K562 (cell line): Measurements from ENCODE around the gene ASB2. TPM values are rescaled to one million over a fixed set of nuclear protein-coding genes. Genes with fewer than 3 reads are reported as not detected.

Experiments
- ATAC-seq: fragments of 200-7000 bp; cut with Tn5 transposase; 3 replicates; pipeline ENCODE4 v1.9.1; 2020; ENCODE audit warnings: moderate library complexity
- BruUV-seq: library from RNA; stranded (reverse); fragments of 400-500 nt; replicated peaks from 2 replicates; lab custom pipeline; 2021; lab: Mats Ljungman, UMichigan
- CTCF ChIA-PET: fragments of 300-600 bp; formaldehyde crosslinking; extraction: SDS; loops from one replicate; lab custom pipeline; 2021; ENCODE audit warnings: low intra/inter-chr PET ratio; lab: Yijun Ruan, JAX
- POLR2A ChIA-PET: fragments of 300-600, 350-650 bp; sonication (Branson Sonifier 250); formaldehyde crosslinking; extraction: SDS; loops from one replicate; lab custom pipeline; 2021; ENCODE audit warnings: antibody characterized with exemption, inconsistent platforms; lab: Yijun Ruan, JAX
- DNase-seq, 4 experiments: peaks; one replicate each; pipeline versions ENCODE4 v3.0.0 to v3.0.0-alpha.2; 2011 to 2018; ENCODE audit warnings: low spot score in 3 of 4, mixed read lengths in 3 of 4; ENCODE audit errors: extremely low read depth in 1 of 4
- FAIRE-seq: peaks from 2 replicates; lab custom pipeline; 2011; peaks lifted over from hg19 to GRCh38; lab: Jason Lieb, UNC
- H2AFZ ChIP-seq: 2 replicates; pipeline ENCODE4 v1.6.0; 2011; ENCODE audit warnings: low read depth, low read length, control low read depth, inconsistent platforms
- H3K27ac ChIP-seq: fragments of 200-600 bp; 3 replicates; pipeline ENCODE4 v1.8.0; 2011; ENCODE audit warnings: low read depth, mild to moderate bottlenecking, control low read depth, inconsistent platforms, low read length, moderate library complexity, mixed read lengths; ENCODE audit errors: extremely low read depth
- H3K27me3 ChIP-seq, 2 experiments: fragments of 300-600 bp in 1 of 2; 2 replicates in 1 of 2; 3 replicates in 1 of 2; pipeline versions ENCODE4 v1.6.0 to v1.8.0; 2011; ENCODE audit warnings: inconsistent platforms in 2 of 2, low read length in 2 of 2, mild to moderate bottlenecking in 1 of 2, mixed read lengths in 1 of 2, moderate library complexity in 1 of 2; ENCODE audit not compliant: control insufficient read depth in 2 of 2, insufficient read depth in 2 of 2
- H3K36me3 ChIP-seq: fragments of 300-600 bp; 3 replicates; pipeline ENCODE4 v1.8.0; 2011; ENCODE audit warnings: mild to moderate bottlenecking, low read length, inconsistent platforms; ENCODE audit not compliant: control insufficient read depth, insufficient read depth
- H3K4me1 ChIP-seq, 2 experiments: fragments of 200-600 bp in 1 of 2; replicated peaks in 1 of 2; 2 replicates in 1 of 2; 3 replicates in 1 of 2; pipeline versions ENCODE4 v1.5.1 to v1.8.0; 2011; ENCODE audit warnings: inconsistent platforms in 2 of 2, low read length in 2 of 2, mild to moderate bottlenecking in 1 of 2, mixed read lengths in 1 of 2, moderate library complexity in 1 of 2; ENCODE audit not compliant: control insufficient read depth in 2 of 2, insufficient read depth in 2 of 2
- H3K4me2 ChIP-seq: 2 replicates; pipeline ENCODE4 v1.6.1; 2011; ENCODE audit warnings: low read length, control low read depth, inconsistent platforms, mixed read lengths; ENCODE audit not compliant: insufficient read depth
- H3K4me3 ChIP-seq: fragments of 200-600 bp; sonication (generic), shearing (Covaris generic); 2 replicates; pipeline ENCODE4 v1.5.1; 2016; ENCODE audit warnings: control low read depth, inconsistent platforms
- H3K79me2 ChIP-seq: fragments of 200-600 bp; 3 replicates; pipeline ENCODE4 v1.8.0; 2011; ENCODE audit warnings: low read length, inconsistent platforms; ENCODE audit not compliant: control insufficient read depth, insufficient read depth
- H3K9ac ChIP-seq, 2 experiments: 2 replicates each; pipeline versions ENCODE4 v1.6.0 to v1.6.1; 2011; ENCODE audit warnings: low read depth in 2 of 2, low read length in 2 of 2, control low read depth in 1 of 2, inconsistent platforms in 1 of 2, mild to moderate bottlenecking in 1 of 2, mixed read lengths in 1 of 2; ENCODE audit not compliant: insufficient read depth in 1 of 2
- H3K9me1 ChIP-seq: one replicate; pipeline ENCODE4 v1.6.0; 2011; ENCODE audit warnings: inconsistent platforms, mild to moderate bottlenecking, low read length, moderate library complexity; ENCODE audit not compliant: control insufficient read depth, insufficient read depth
- H3K9me3 ChIP-seq: replicated peaks from 2 replicates; pipeline ENCODE4 v1.5.1; 2011; ENCODE audit warnings: low read depth, low read length, inconsistent platforms; ENCODE audit not compliant: control insufficient read depth, insufficient read depth
- H4K20me1 ChIP-seq: replicated peaks from 2 replicates; pipeline ENCODE4 v1.6.1; 2011; ENCODE audit warnings: low read length, inconsistent platforms, mixed read lengths; ENCODE audit not compliant: control insufficient read depth, insufficient read depth
- BRCA1 ChIP-seq, 2 experiments: fragments of 450-650 bp in 1 of 2; sonication (generic) in 1 of 2; formaldehyde crosslinking in 1 of 2; IDR thresholded peaks; 2 replicates each; pipeline versions ENCODE4 v1.5.0 to v1.6.1; 2017 to 2020; ENCODE audit warnings: mild to moderate bottlenecking in 1 of 2, missing genetic modification reagents in 1 of 2
- HDAC2 ChIP-seq: fragments of 450-650 bp; IDR thresholded peaks from 2 replicates; pipeline ENCODE4 v1.6.1; 2016; ENCODE audit warnings: mild to moderate bottlenecking
- HMG20B ChIP-seq: fragments of 250-450 bp; sonication (Bioruptor Pico); IDR thresholded peaks from 2 replicates; pipeline ENCODE4 v1.5.0; 2021; ENCODE audit warnings: mild to moderate bottlenecking
- RCOR1 ChIP-seq, 2 experiments: IDR thresholded peaks; 2 replicates each; pipeline ENCODE4 v1.6.1; 2012; ENCODE audit warnings: low read depth in 2 of 2, low read length in 2 of 2, borderline replicate concordance in 1 of 2, improper control_type of control experiment in 1 of 2
- RFX7 ChIP-seq: fragments of 250-450 bp; sonication (Bioruptor Pico); IDR thresholded peaks from 2 replicates; pipeline ENCODE4 v1.5.1; 2021; ENCODE audit warnings: mild to moderate bottlenecking
- ZBTB17 ChIP-seq: fragments of 450-650 bp; formaldehyde crosslinking; IDR thresholded peaks from 2 replicates; pipeline ENCODE4 v1.4.0; 2020; ENCODE audit warnings: mild to moderate bottlenecking
- ZNF551 ChIP-seq: fragments of 250-450 bp; sonication (Bioruptor Pico); IDR thresholded peaks from 2 replicates; pipeline ENCODE4 v1.5.0; 2021; ENCODE audit warnings: mild to moderate bottlenecking, moderate library complexity
- WGBS: fragments of 100-300 bp; shearing (Covaris generic); methylation state at CpG from one replicate; pipeline ENCODE4 v1.1.6; 2016; ENCODE audit warnings: low coverage, mixed read lengths; ENCODE audit not compliant: insufficient coverage; ENCODE audit errors: missing lambda C conversion rate; 5-methylcytosine and 5-hydroxymethylcytosine counted together
- in situ Hi-C: fragments of 300-500 bp; cut with MboI; formaldehyde crosslinking; loops from 4 replicates; pipeline ENCODE4 v1.15.0; 2018; ENCODE audit warnings: inconsistent platforms, mixed read lengths
- intact Hi-C: fragments of 100-400 bp; cut with micrococcal nuclease; formaldehyde crosslinking; loops from 2 replicates; pipeline ENCODE4 v1.14.2; 2022
- polyA plus RNA-seq, 8 experiments: library from polyadenylated mRNA; depleted of rRNA in 4 of 8; stranded (reverse) in 5 of 8; unstranded in 3 of 8; fragments of >200 nt; fragmentation: Nextera tagmentation in 2 of 8; fragmentation: Illumina TruSeq in 1 of 8; extraction: Ambion mirVana in 2 of 8; extraction: Trizol in 1 of 8; gene quantifications; 2 replicates each; pipeline versions ENCODE4 v1.2.1 to v1.2.3, GENCODE V29; 2011 to 2014; ENCODE audit warnings: inconsistent platforms in 1 of 8, missing spikeins in 1 of 8
- total RNA-seq, 7 experiments: library from RNA; depleted of rRNA in 6 of 7; stranded (reverse); fragments of >200 nt in 6 of 7; fragmentation: Illumina TruSeq in 2 of 7; extraction: Trizol in 2 of 7; gene quantifications; 2 replicates each; pipeline versions ENCODE4 v1.2.1 to v1.2.3, GENCODE V29; 2011 to 2021; ENCODE audit warnings: low replicate concordance in 1 of 7
- TF ChIP-seq, protein P1 (sequence below): fragments of 250-450 bp; sonication (Bioruptor Pico); IDR thresholded peaks from 2 replicates; pipeline ENCODE4 v1.4.0; 2020; ENCODE audit warnings: mild to moderate bottlenecking, moderate library complexity
- TF ChIP-seq, protein P2 (sequence below): sonication (generic); formaldehyde crosslinking; IDR thresholded peaks from 2 replicates; pipeline ENCODE4 v1.8.0; 2022; ENCODE audit warnings: mild to moderate bottlenecking, low read depth, missing genetic modification reagents

Gene ASB2
- total and polyA plus RNA-seq, 9 of the 15 experiments (the other 6 are each of a cell fraction or from before 2014, with no cell fraction given) = not detected

DNA sequence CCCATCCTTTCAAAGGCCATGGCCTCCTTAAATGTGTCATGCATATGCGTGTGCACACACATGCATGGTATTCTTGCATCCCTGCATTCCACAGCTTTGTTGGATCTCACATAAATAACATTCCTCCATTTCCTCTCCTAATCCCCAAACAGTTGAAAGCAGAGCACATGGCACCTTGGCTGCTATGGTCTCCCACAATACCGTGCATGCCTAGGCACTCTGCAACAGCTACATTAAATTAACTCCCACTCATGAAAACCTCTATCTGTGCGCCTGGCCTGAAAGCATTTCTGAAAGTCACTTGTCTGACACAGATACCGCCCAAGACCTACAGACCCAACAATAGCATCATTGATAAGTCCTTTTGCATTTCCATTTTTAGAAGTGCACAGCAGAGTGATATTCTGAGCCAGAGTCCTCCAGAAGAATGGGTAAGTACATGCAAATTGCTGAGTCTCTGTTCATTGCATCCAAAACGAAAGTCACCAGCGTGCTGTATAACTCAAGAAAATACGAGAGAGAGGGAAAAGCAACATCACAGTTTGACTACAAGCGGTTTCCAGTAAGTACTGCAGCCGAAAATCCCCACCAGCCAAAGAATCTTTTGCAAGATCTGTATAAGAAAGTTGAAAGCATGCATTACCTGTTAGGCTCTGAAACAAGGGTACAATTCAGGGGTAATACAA lies 436 bp downstream of the ASB2 start:
- Histone ChIP-seq H3K27ac (no peak overlapping the region), H4K20me1 (no peaks in the 10 kb centered on the region), H2AFZ (no peak overlapping the region), H3K9ac (no peak overlapping the region), H3K36me3 (no peaks in the 10 kb centered on the region), H3K9me1 (no peaks in the 10 kb centered on the region), H3K79me2 (no peaks in the 10 kb centered on the region), H3K27me3 (peaks cover 0 to 42% of the 10 kb centered on the region in 2 experiments; a peak in 2 of 5 replicates), H3K9me3 (no peaks in the 10 kb centered on the region), H3K4me2 (no peak overlapping the region), H3K4me1 (no peaks in the 10 kb centered on the region; a peak in 1 of 5 replicates), H3K4me3 (no peak overlapping the region)
- no TSS peak for BruUV-seq
- no peak for DNase-seq
- no peak for TF ChIP-seq ZBTB17
- TF ChIP-seq HDAC2 = no peak
- intact Hi-C loops = no loop called here
- ATAC-seq = no peak
- in situ Hi-C loops = no loop called here
- no peak for FAIRE-seq
- CTCF ChIA-PET = no interaction called here
- POLR2A ChIA-PET = no interaction called here
- WGBS = 0% methylated on average over 9 of the region's 9 CpGs

DNA sequence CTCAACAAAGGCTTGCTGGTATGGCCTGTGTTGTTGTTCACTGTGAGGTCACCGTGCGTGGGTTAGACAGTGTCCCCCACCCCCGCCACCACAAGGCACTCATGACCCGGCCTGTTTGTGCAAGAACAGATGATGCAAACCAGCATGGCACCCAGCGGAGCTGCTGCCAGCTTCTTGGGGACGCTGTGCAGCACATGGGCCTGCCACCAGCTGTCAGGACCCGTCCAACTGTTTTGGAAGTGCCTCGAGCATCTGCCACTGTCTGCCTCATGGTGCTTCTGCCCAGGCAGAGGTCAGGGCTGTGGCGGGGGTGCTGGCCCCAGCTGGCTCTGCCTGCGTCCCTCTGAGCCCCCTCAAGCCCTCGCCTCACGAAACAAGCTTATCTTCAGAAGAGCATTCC lies 1.5 kb downstream of the ASB2 start:
- H4K20me1 ChIP-seq = no peaks in the 10 kb centered on the region
- no peaks in the 10 kb centered on the region for H3K79me2 ChIP-seq
- no peak overlapping the region for H3K4me3 ChIP-seq
- H3K9me3 ChIP-seq = no peaks in the 10 kb centered on the region
- DNase-seq (no peak), FAIRE-seq (no peak), ATAC-seq (no peak)
- H3K36me3 ChIP-seq = no peaks in the 10 kb centered on the region
- WGBS = 0% methylated on average over 9 of the region's 12 CpGs
- ChIA-PET CTCF (no interaction called here), POLR2A (interaction anchor here (0.7 kb wide), 1 partner anchor 864 kb away, joined by 3 read pairs; no protein-coding TSS in a partner anchor)
- no peak overlapping the region for H3K9ac ChIP-seq
- no peak overlapping the region for H2AFZ ChIP-seq
- H3K27me3 ChIP-seq = peaks cover 0 to 46% of the 10 kb centered on the region in 2 experiments; a peak in 2 of 5 replicates
- no peak overlapping the region for H3K4me2 ChIP-seq
- no peaks in the 10 kb centered on the region; a peak in 1 of 5 replicates for H3K4me1 ChIP-seq
- no peaks in the 10 kb centered on the region for H3K9me1 ChIP-seq
- intact Hi-C loops (no loop called here), in situ Hi-C loops (no loop called here)
- BruUV-seq = no TSS peak
- no peak overlapping the region for H3K27ac ChIP-seq
- TF ChIP-seq RCOR1 (IDR thresholded peaks at IDR 0.05; ENCODE audit: borderline replicate concordance in 1 of 2, low read depth in 2 of 2, low read length in 2 of 2) (no peak), ZNF551 (CRISPR knock-in tag) (no peak), HMG20B (no peak), BRCA1 (IDR thresholded peaks at IDR 0.05) (no peak), BRCA1 (CRISPR knock-in tag; IDR thresholded peaks at IDR 0.05) (no peak), RFX7 (CRISPR knock-in tag) (no peak)
- TF ChIP-seq, protein P1, sequence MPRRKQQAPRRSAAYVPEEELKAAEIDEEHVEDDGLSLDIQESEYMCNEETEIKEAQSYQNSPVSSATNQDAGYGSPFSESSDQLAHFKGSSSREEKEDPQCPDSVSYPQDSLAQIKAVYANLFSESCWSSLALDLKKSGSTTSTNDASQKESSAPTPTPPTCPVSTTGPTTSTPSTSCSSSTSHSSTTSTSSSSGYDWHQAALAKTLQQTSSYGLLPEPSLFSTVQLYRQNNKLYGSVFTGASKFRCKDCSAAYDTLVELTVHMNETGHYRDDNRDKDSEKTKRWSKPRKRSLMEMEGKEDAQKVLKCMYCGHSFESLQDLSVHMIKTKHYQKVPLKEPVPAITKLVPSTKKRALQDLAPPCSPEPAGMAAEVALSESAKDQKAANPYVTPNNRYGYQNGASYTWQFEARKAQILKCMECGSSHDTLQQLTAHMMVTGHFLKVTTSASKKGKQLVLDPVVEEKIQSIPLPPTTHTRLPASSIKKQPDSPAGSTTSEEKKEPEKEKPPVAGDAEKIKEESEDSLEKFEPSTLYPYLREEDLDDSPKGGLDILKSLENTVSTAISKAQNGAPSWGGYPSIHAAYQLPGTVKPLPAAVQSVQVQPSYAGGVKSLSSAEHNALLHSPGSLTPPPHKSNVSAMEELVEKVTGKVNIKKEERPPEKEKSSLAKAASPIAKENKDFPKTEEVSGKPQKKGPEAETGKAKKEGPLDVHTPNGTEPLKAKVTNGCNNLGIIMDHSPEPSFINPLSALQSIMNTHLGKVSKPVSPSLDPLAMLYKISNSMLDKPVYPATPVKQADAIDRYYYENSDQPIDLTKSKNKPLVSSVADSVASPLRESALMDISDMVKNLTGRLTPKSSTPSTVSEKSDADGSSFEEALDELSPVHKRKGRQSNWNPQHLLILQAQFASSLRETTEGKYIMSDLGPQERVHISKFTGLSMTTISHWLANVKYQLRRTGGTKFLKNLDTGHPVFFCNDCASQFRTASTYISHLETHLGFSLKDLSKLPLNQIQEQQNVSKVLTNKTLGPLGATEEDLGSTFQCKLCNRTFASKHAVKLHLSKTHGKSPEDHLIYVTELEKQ = no peak
- TF ChIP-seq, protein P2, sequence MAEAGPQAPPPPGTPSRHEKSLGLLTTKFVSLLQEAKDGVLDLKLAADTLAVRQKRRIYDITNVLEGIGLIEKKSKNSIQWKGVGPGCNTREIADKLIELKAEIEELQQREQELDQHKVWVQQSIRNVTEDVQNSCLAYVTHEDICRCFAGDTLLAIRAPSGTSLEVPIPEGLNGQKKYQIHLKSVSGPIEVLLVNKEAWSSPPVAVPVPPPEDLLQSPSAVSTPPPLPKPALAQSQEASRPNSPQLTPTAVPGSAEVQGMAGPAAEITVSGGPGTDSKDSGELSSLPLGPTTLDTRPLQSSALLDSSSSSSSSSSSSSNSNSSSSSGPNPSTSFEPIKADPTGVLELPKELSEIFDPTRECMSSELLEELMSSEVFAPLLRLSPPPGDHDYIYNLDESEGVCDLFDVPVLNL (CRISPR knock-in tag) = no peak
